Measurements from ENCODE around the gene AGAP2.
"Not testable (repeated sequence)": the region's sequence is repeated elsewhere in the genome, so short reads cannot be mapped to it uniquely, and the experiment has no call there.

AGAP2 gene

DNA sequence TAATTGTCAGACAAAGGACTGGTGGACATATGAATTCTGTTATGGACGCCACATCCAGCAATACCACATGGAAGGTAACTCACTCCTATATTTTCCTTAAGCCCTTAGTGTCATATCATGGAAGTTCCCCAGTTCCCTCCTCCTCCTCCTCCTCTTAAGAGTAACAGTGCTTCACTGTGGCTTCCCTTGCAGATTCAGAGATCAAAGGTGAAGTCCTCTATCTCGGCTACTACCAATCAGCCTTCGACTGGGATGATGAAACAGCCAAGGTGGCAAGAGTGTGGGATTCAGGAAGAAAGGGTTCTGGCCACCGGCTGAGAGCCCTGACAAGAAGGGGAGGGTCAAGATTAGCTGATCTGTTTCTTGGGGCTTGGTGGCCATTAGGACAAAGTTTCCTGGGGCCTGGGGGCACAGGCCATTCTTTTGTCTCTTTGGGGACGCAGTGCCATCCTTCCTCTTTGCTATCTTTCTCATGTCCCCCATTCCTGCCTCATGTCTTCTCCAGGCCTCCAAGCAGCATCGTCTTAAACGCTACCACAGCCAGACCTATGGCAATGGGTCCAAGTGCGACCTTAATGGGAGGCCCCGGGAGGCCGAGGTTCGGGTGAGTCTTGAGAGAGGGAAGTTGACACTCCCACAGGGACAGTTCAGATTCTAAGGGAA, 42.6 kb downstream of the AGAP2 start:
- no peak for DNase-seq (ENCODE audit: low read depth in 2 of 2)

DNA sequence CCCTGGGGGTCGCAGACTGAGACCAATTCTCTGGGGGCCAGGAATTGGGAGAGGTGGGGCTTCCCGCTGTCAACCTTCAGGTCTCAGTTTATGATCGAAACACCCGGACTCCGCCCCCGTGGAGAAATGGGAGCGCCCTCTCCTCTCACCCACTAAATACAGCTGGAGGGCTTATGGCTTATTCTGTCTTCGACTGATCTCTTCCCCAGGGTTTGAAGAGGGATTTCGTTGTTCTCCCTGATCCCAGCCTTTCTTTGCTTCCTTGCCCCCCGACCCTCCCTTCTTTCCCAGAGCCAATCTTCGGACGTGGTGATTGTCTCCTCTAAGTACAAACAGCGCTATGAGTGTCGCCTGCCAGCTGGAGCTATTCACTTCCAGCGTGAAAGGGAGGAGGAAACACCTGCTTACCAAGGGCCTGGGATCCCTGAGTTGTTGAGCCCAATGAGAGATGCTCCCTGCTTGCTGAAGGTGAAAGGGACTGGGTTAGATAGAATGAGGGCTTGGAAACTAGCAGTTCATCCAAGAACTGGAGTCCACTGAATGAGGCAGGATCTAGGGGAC, 44.0 kb downstream of the AGAP2 start:
- DNase-seq (ENCODE audit: low read depth in 2 of 2) = no peak

DNA sequence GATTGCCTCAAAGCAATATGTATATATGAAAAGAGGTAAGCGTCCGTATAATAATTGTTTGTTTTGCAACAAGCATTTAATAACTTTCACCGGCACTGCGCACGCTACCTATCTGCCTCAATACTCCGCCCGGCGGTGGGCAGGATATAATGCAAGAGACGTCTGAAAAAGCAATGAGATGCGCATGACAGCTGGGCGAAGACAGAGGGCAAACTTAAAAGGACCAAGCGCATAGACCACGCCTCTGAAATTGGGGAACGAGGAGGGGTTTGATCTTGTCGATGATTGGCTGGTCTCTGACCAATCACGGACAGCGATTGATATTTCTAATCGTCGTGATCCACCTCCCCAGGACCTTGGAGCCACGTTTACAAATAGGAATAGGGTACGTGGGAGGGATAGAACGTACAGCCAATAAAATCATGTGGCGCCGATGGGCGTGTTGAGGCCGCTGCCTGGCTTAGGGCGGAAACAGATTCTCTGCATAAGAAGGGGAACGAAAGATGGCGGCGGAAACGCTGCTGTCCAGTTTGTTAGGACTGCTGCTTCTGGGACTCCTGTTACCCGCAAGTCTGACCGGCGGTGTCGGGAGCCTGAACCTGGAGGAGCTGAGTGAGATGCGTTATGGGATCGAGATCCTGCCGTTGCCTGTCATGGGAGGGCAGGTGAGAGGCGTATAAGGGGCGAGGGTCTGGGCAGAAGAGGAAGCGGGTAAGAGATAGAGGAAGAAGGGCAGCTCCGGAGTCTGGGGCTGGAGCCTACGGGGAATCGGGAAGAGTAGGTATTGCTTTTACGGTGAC, 44.7 kb downstream of the AGAP2 start, which contains the start of gene OS9:
Gene OS9, plus strand, starts transcription at position 474 of the 800 bp plus-strand sequence. Its CDS starts 30 bp downstream, at position 504.
- DNase-seq (ENCODE audit: low read depth in 2 of 2) = peak; percentile 100

DNA sequence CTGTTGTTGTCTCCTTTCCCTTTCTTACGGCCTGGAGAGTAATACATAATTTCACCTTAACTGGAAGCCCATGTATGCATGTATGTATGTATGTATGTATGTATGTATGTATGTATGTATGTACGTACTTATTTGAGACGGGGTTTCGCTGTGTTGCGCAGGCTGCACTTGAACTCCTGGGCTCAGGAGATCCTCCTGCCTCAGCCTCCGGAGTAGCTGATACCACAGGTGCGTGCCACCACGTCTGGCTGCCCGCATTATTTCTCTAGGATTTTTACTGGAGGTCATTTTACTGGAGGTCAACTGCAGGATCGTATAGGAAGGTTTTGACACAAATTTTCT, 45.3 kb downstream of the AGAP2 start:
- no peak for DNase-seq (ENCODE audit: low read depth in 2 of 2)

DNA sequence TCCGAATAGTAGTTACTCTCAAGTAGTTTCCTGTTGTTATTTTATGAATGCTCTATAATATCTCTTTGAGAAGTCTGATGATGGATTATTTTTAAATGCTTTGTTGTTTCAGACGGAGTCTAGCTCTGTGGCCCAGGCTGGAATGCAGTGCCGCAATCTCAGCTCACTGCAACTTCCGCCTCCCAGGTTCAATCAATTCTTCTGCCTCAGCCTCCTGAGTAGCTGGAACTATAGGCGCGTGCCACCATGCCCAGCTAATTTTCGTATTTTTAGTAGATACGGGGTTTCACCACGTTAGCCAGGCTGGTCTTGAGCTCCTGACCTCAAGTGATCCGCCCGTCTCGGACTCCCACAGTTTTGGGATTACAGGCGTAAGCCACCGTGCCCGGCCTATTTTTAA, 46.0 kb downstream of the AGAP2 start:
- no peak for DNase-seq (ENCODE audit: low read depth in 2 of 2)

DNA sequence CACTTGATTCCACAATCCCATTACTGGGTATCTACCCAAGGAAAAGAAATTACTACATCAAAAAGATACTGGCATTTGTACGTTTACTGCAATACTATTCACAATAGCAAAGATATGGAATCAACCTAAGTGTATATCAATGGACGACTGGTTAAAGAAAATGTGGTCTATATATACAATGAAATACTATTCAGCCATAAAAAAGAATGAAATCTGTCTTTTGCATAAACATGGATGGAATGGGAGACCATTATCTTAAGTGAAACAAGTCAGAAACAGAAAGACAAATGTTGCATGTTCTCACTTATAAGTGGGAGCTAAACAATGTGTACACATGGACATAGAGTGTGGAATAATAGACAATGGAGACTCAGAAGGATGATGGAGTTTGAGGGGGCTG, 49.6 kb downstream of the AGAP2 start:
- DNase-seq (ENCODE audit: low read depth in 2 of 2) = no peak

DNA sequence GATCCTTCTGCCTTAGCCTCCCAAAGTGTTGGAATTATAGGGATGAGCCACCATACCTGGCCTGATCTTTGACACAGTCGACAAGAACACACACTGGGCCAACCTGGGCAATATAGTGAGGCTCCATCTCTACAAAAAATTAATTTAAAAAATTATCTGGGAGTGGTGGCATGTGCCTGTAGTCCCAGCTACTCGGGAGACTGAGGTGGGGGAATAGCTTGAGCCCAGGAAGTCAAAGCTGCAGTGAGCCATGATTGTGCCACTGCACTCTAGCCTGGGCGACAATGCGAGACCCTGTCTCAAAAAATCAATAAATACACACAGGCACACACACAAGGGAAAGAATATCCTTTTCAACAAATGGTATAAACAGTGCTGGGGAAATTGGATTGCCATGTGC, 50.7 kb downstream of the AGAP2 start:
- no peak for DNase-seq (ENCODE audit: low read depth in 2 of 2)

DNA sequence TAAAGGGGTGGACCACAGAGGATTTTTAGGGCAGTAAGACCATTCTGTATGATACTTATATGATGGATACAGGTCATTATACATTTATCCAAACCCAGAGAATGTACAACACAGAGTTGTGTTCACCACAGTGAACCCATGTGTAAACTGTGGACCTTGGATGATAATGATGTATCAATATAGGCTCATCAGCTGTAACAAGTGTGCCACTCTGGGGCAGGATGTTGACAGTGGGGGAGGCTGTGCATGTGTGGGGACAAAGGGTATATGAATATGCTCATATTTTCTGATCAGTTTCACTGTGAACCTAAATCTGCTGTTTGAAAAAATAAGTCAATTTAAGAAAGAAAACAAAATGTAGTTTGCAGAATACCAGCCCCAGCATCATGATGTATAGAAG, 58.8 kb downstream of the AGAP2 start:
- no peak for DNase-seq (ENCODE audit: low read depth in 2 of 2)

DNA sequence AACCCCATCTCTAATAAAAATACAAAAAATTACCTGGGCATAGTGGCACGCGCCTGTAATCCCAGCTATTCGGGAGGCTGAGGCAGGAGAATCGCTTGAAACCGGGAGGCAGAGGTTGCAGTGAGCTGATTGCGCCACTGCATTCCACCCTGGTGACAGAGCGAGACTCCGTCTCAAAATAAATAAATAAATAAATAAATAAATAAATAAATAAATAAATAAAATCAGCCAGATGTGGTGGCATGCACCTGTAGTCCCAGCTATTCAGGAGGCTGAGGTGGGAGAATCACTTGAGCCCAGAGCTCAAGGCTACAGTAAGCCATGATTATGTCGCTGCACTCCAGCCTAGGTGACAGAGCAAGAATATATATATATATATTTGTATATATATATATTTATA, 60.6 kb downstream of the AGAP2 start:
- not testable (repeated sequence) for DNase-seq (ENCODE audit: low read depth in 2 of 2)

DNA sequence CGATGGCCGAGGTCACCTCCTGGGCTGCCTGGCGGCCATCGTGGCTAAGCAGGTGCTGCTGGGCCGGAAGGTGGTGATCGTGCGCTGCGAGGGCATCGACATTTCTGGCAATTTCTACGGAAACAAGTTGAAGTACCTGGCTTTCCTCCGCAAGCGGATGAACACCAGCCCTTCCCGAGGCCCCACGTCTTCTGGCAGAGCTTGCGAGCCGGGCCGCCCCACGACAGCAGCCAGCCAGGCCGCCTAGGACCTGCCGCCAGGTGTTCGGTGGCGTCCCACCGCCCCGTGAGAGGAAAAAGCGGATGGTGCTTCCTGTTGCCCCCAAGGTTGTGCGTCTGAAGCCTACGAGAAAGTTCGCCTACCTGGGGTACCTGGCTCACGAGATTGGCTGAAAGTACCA, 63.9 kb downstream of the AGAP2 start:
- DNase-seq (ENCODE audit: low read depth in 2 of 2) = no peak

Measured in fibroblast of skin of left quadriceps (primary cell).